GM23338 (cell line): ENCODE data around the gene ELAPOR2. TPM values are rescaled to one million over a fixed set of nuclear protein-coding genes. Genes with fewer than 3 reads are reported as not detected.

ENCODE experiments used
- ATAC-seq: fragments of 200-7000 bp; cut with Tn5 transposase; 3 replicates; pipeline ENCODE4 v1.9.1; 2020
- DNase-seq: peaks from one replicate; pipeline ENCODE4 v3.0.0-alpha.2; 2015; ENCODE audit warnings: low spot score
- H2AFZ ChIP-seq: fragments of 200-600 bp; sonication (generic); 2 replicates; pipeline ENCODE4 v1.8.0; 2016; ENCODE audit warnings: antibody characterized with exemption, mild to moderate bottlenecking, moderate library complexity
- H3F3A ChIP-seq: fragments of 200-600 bp; sonication (generic); replicated peaks from 2 replicates; pipeline ENCODE4 v1.8.0; 2017; ENCODE audit warnings: antibody characterized with exemption, mixed run types, low read depth
- H3K27ac ChIP-seq: fragments of 200-600 bp; sonication (generic); 2 replicates; pipeline ENCODE4 v1.6.1; 2016; ENCODE audit warnings: low read depth
- H3K27me3 ChIP-seq: fragments of 200-600 bp; sonication (generic); 2 replicates; pipeline ENCODE4 v1.8.0; 2016; ENCODE audit warnings: mild to moderate bottlenecking, mixed run types, moderate library complexity; ENCODE audit not compliant: insufficient read depth
- H3K36me3 ChIP-seq: fragments of 200-600 bp; sonication (generic); 2 replicates; pipeline ENCODE4 v1.8.0; 2016; ENCODE audit warnings: mild to moderate bottlenecking; ENCODE audit not compliant: insufficient read depth
- H3K4me1 ChIP-seq: fragments of 200-600 bp; sonication (generic); 2 replicates; pipeline ENCODE4 v1.8.0; 2016; ENCODE audit warnings: mild to moderate bottlenecking, moderate library complexity; ENCODE audit not compliant: insufficient read depth
- H3K4me2 ChIP-seq: fragments of 200-600 bp; sonication (generic); 2 replicates; pipeline ENCODE4 v1.7.1; 2017; ENCODE audit warnings: mixed run types
- H3K4me3 ChIP-seq: fragments of 200-600 bp; sonication (generic); 2 replicates; pipeline ENCODE4 v1.6.1; 2016; ENCODE audit warnings: mixed run types
- H3K79me2 ChIP-seq: fragments of 200-600 bp; sonication (generic); replicated peaks from 2 replicates; pipeline ENCODE4 v1.8.0; 2017; ENCODE audit warnings: mild to moderate bottlenecking; ENCODE audit not compliant: insufficient read depth
- H3K9me2 ChIP-seq: fragments of 200-600 bp; sonication (generic); 2 replicates; pipeline ENCODE4 v1.8.0; 2017; ENCODE audit not compliant: insufficient read depth
- H4K20me1 ChIP-seq: fragments of 200-600 bp; sonication (generic); replicated peaks from 2 replicates; pipeline ENCODE4 v1.8.0; 2017; ENCODE audit warnings: mild to moderate bottlenecking; ENCODE audit not compliant: insufficient read depth
- H3K27ac Mint-ChIP-seq: 2 replicates; pipeline ENCODE4 v1.8.0; 2020; ENCODE audit warnings: inconsistent platforms, mild to moderate bottlenecking, moderate library complexity, mixed read lengths
- H3K27me3 Mint-ChIP-seq: 3 replicates; pipeline ENCODE4 v1.8.0; 2022; ENCODE audit warnings: low read depth, mild to moderate bottlenecking, moderate library complexity, mixed read lengths, inconsistent platforms; ENCODE audit not compliant: insufficient read depth, poor library complexity
- H3K36me3 Mint-ChIP-seq: 3 replicates; pipeline ENCODE4 v1.8.0; 2021; ENCODE audit warnings: low read depth, mild to moderate bottlenecking, inconsistent platforms, moderate library complexity, mixed read lengths
- H3K4me1 Mint-ChIP-seq: 3 replicates; pipeline ENCODE4 v1.8.0; 2020; ENCODE audit warnings: mild to moderate bottlenecking, inconsistent platforms, mixed read lengths
- H3K4me3 Mint-ChIP-seq: 3 replicates; pipeline ENCODE4 v1.8.0; 2021; ENCODE audit warnings: moderate library complexity, mild to moderate bottlenecking, inconsistent platforms, mixed read lengths
- H3K9me3 Mint-ChIP-seq: 3 replicates; pipeline ENCODE4 v1.8.0; 2020; ENCODE audit warnings: moderate library complexity, mild to moderate bottlenecking, inconsistent platforms, mixed read lengths
- CREB1 ChIP-seq: fragments of 250-450 bp; sonication (Bioruptor Pico); IDR thresholded peaks from 2 replicates; pipeline ENCODE4 v1.5.0; 2020; ENCODE audit warnings: low read depth, mild to moderate bottlenecking, moderate library complexity
- CTCF ChIP-seq, 2 experiments: fragments of 200-600 bp in 1 of 2; sonication (generic) in 1 of 2; conservative IDR thresholded peaks; 2 replicates each; pipeline versions ENCODE4 v1.5.1 to v1.6.1; 2016 to 2017; ENCODE audit warnings: antibody characterized with exemption in 2 of 2, low read depth in 2 of 2, mild to moderate bottlenecking in 2 of 2, moderate library complexity in 1 of 2
- ETS1 ChIP-seq: IDR thresholded peaks from 2 replicates; pipeline ENCODE4 v1.6.1; 2016; ENCODE audit warnings: antibody characterized with exemption
- EZH2 ChIP-seq: fragments of 200-600 bp; sonication (generic); IDR thresholded peaks from one replicate; pipeline ENCODE4 v1.8.0; 2017; ENCODE audit warnings: antibody characterized with exemption, mild to moderate bottlenecking, low read depth; ENCODE audit not compliant: unreplicated experiment
- EZH2phosphoT487 ChIP-seq: fragments of 200-600 bp; sonication (generic); IDR thresholded peaks from one replicate; pipeline ENCODE4 v1.8.1; 2018; ENCODE audit warnings: antibody characterized with exemption; ENCODE audit not compliant: unreplicated experiment
- JUNB ChIP-seq: IDR thresholded peaks from one replicate; pipeline ENCODE4 v1.6.1; 2016; ENCODE audit warnings: antibody characterized with exemption; ENCODE audit not compliant: unreplicated experiment
- NANOG ChIP-seq: IDR thresholded peaks from 2 replicates; pipeline ENCODE4 v1.6.1; 2016; ENCODE audit warnings: antibody characterized with exemption, borderline replicate concordance
- POLR2AphosphoS5 ChIP-seq: IDR thresholded peaks from 2 replicates; pipeline ENCODE4 v1.6.1; 2016; ENCODE audit warnings: antibody characterized with exemption, low read depth
- REST ChIP-seq: IDR thresholded peaks from one replicate; pipeline ENCODE4 v1.6.1; 2018; ENCODE audit warnings: antibody characterized with exemption; ENCODE audit not compliant: unreplicated experiment
- STAT1 ChIP-seq: IDR thresholded peaks from one replicate; pipeline ENCODE4 v1.6.1; 2016; ENCODE audit warnings: antibody characterized with exemption; ENCODE audit not compliant: unreplicated experiment
- ZNF114 ChIP-seq: fragments of 250-450 bp; sonication (Bioruptor Pico); IDR thresholded peaks from 2 replicates; pipeline ENCODE4 v1.5.0; 2020; ENCODE audit warnings: mild to moderate bottlenecking, moderate library complexity
- ZNF331 ChIP-seq: fragments of 250-450 bp; sonication (Bioruptor Pico); IDR thresholded peaks from 2 replicates; pipeline ENCODE4 v1.5.0; 2020; ENCODE audit warnings: low read depth, mild to moderate bottlenecking, moderate library complexity
- ZNF462 ChIP-seq: fragments of 250-450 bp; sonication (Bioruptor Pico); IDR thresholded peaks from 2 replicates; pipeline ENCODE4 v1.5.0; 2020; ENCODE audit warnings: mild to moderate bottlenecking, moderate library complexity
- polyA plus RNA-seq: library from polyadenylated mRNA; unstranded; fragments of >200 nt; fragmentation: Nextera tagmentation; extraction: Ambion mirVana; gene quantifications from 2 replicates; pipeline ENCODE4 v1.2.1, GENCODE V29; 2016
- total RNA-seq: library from RNA; depleted of rRNA; stranded (reverse); fragments of >200 nt; shearing (Covaris generic); gene quantifications from 2 replicates; pipeline ENCODE4 v1.2.3, GENCODE V29; 2014

Gene ELAPOR2
- total and polyA plus RNA-seq, 2 experiments from 2014 or later: 12.0 to 42.9 TPM

GRCh38 chr7:87106974-87107612 lies 47.6 kb upstream of the ELAPOR2 start:
- no peaks in the 10 kb centered on the region for H3K36me3 Mint-ChIP-seq
- no peaks in the 10 kb centered on the region for H3K27me3 Mint-ChIP-seq
- H3K4me3 Mint-ChIP-seq: no peak overlapping the region
- H3K27ac Mint-ChIP-seq: no peak overlapping the region
- no peak overlapping the region for H3K4me2 ChIP-seq
- no peaks in the 10 kb centered on the region for H3K36me3 ChIP-seq
- TF ChIP-seq CTCF (conservative IDR thresholded peaks at IDR 0.05; ENCODE audit: low read depth in 2 of 2) (no peak), ZNF462 (CRISPR knock-in tag) (no peak), NANOG (no peak), REST (no peak), ETS1 (no peak), EZH2 (no peak), ZNF331 (CRISPR knock-in tag) (no peak), ZNF114 (no peak), EZH2phosphoT487 (no peak), CREB1 (no peak), STAT1 (no peak), JUNB (no peak), POLR2AphosphoS5 (no peak)
- DNase-seq (no peak), ATAC-seq (no peak)
- H4K20me1 ChIP-seq: no peaks in the 10 kb centered on the region
- H2AFZ ChIP-seq: no peak overlapping the region
- H3K79me2 ChIP-seq: no peaks in the 10 kb centered on the region
- H3K9me3 Mint-ChIP-seq: peaks cover 3% of the 10 kb centered on the region; the same call in 1 of the 3 replicates
- H3K27ac ChIP-seq: no peak overlapping the region
- H3K4me1 Mint-ChIP-seq: no peaks in the 10 kb centered on the region
- H3K4me1 ChIP-seq: no peaks in the 10 kb centered on the region
- no peaks in the 10 kb centered on the region for H3F3A ChIP-seq
- H3K9me2 ChIP-seq: 0 out of 2 replicates have a peak, but pooled peaks cover 8% of the 10 kb centered on the region
- no peak overlapping the region for H3K4me3 ChIP-seq
- H3K27me3 ChIP-seq: no peaks in the 10 kb centered on the region
